ENCODE results near the gene TMEM207. TPM values are rescaled to one million over a fixed set of nuclear protein-coding genes. Genes with fewer than 3 reads are reported as not detected.

Gene TMEM207
- total RNA-seq, 1 donor from 2014 or later, result not detected

DNA sequence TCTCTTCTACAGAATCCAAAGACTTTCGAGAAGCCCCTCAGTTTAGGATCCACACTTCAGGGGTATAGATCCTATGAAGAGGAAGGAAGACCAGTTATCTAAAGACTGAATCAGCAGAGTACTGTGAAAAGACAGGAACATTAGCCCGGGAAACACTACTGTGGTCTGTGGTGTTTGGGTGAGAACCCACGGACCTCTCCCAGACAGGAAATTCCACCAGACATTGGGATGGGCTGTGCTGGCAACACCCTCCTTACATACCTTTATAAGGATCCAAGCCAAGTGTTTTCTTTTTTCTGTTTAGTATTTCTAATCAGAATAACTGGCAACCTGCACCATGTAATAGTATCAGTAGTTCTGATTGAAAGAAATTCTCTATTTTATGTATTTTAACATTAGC, 14.1 kb downstream of the TMEM207 start:
- no peak for TF ChIP-seq CTCF (IDR thresholded peaks at IDR 0.05)
- no peaks in the 10 kb centered on the region for H3K9me3 ChIP-seq
- no peak for ATAC-seq
- no peaks in the 10 kb centered on the region for H3K4me1 ChIP-seq
- intact Hi-C loops (cut with DNase I), result no loop called here
- H3K36me3 ChIP-seq, result no peaks in the 10 kb centered on the region
- H3K27ac ChIP-seq, result no peak overlapping the region
- no peak for DNase-seq
- no peak overlapping the region for H3K4me3 ChIP-seq
- no peaks in the 10 kb centered on the region for H3K27me3 ChIP-seq (ENCODE audit: low read depth)

DNA sequence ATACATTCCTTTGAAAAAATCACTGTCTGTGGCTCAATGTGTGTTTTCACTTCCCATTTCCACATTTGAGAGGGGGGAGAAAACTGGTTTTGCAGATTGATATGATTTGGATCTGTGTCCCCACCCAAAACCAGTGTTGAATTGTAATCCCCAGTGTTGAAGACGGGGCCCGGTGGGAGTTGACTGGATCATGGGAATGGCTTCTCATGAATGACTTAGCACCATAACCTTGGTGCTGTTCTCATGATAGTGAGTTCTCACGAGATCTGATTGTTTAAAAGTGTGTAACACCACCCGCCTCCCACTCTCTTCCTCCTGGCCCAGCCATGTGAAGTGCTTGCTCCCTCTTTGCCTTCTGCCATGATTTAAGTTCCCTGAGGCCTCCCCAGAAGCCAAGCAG, 16.1 kb downstream of the TMEM207 start:
- H3K4me1 ChIP-seq, result no peaks in the 10 kb centered on the region
- no peak overlapping the region for H3K4me3 ChIP-seq
- intact Hi-C loops (cut with DNase I), result no loop called here
- no peaks in the 10 kb centered on the region for H3K9me3 ChIP-seq
- H3K27ac ChIP-seq, result no peak overlapping the region
- ATAC-seq (no peak), DNase-seq (no peak)
- H3K36me3 ChIP-seq, result no peaks in the 10 kb centered on the region
- H3K27me3 ChIP-seq (ENCODE audit: low read depth), result no peaks in the 10 kb centered on the region
- no peak for TF ChIP-seq CTCF (IDR thresholded peaks at IDR 0.05)

- no peak overlapping the region for H3K4me3 ChIP-seq
- H3K4me1 ChIP-seq, result no peaks in the 10 kb centered on the region
- no peaks in the 10 kb centered on the region for H3K9me3 ChIP-seq
- H3K27ac ChIP-seq, result no peak overlapping the region
- no peaks in the 10 kb centered on the region for H3K27me3 ChIP-seq (ENCODE audit: low read depth)
- ATAC-seq, result peak in 1 of 2 donors; percentile 37
- no peak for DNase-seq
- TF ChIP-seq CTCF (IDR thresholded peaks at IDR 0.05), result no peak
- intact Hi-C loops (cut with DNase I), result no loop called here
- H3K36me3 ChIP-seq, result no peaks in the 10 kb centered on the region
Measured at GRCh38 chr3:190432216-190432615, 17.5 kb downstream of the TMEM207 start.

GRCh38 chr3:190430906-190431305, 18.8 kb downstream of the TMEM207 start:
- Histone ChIP-seq H3K36me3 (no peaks in the 10 kb centered on the region), H3K27ac (no peak overlapping the region), H3K9me3 (no peaks in the 10 kb centered on the region), H3K27me3 (ENCODE audit: low read depth) (no peaks in the 10 kb centered on the region), H3K4me1 (no peaks in the 10 kb centered on the region), H3K4me3 (no peak overlapping the region)
- intact Hi-C loops (cut with DNase I), result no loop called here
- ATAC-seq (no peak), DNase-seq (no peak)
- TF ChIP-seq CTCF (IDR thresholded peaks at IDR 0.05), result no peak

DNA sequence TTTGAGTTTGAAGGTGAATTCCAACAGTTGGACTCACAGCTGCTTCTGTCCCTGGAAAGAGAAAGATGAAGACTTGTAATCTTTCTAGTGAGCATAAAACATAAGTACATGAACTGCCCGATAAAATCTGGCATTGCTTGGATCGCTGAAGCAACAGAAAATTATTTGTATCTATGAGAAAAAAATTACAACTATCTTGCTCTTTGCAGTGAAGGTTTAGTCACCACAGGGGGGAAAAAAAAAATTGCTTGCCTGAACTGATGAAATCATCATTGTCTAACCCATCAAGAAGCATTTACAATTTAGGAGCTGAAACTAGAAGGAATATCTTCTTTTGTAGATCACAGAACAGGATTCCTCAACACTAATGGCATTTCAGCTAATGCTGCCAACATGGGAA, 20.0 kb downstream of the TMEM207 start:
- H3K27me3 ChIP-seq (ENCODE audit: low read depth), result no peaks in the 10 kb centered on the region
- ATAC-seq, result no peak
- H3K27ac ChIP-seq, result no peak overlapping the region
- H3K9me3 ChIP-seq, result no peaks in the 10 kb centered on the region
- intact Hi-C loops (cut with DNase I), result no loop called here
- no peaks in the 10 kb centered on the region for H3K4me1 ChIP-seq
- DNase-seq, result no peak
- no peaks in the 10 kb centered on the region for H3K36me3 ChIP-seq
- no peak for TF ChIP-seq CTCF (IDR thresholded peaks at IDR 0.05)
- no peak overlapping the region for H3K4me3 ChIP-seq

All from lower lobe of right lung (tissue), 2 donors.